Upper lobe of left lung (tissue), 6 donors: ENCODE results near the gene C5orf15. TPM values are rescaled to one million over a fixed set of nuclear protein-coding genes. Genes with fewer than 3 reads are reported as not detected.

Experiments
- ATAC-seq, 2 donors: fragments of 200-7000 bp; cut with Tn5 transposase; one replicate each; pipeline ENCODE4 v1.9.1; 2022; ENCODE audit warnings: mild to moderate bottlenecking in 2 of 2, moderate library complexity in 2 of 2; ENCODE audit not compliant: low FRiP score in 2 of 2
- DNase-seq, 2 donors: peaks; one replicate each; pipeline ENCODE4 v3.0.0-alpha.2; 2019 to 2020
- H3K27ac ChIP-seq, 4 donors: fragments of 200-600 bp; sonication (generic); one replicate each; pipeline ENCODE4 v1.5.1; 2016 to 2019
- H3K27me3 ChIP-seq, 4 donors: fragments of 200-600 bp; sonication (generic); one replicate each; pipeline ENCODE4 v1.5.1; 2017 to 2019
- H3K36me3 ChIP-seq, 4 donors: fragments of 200-600 bp; sonication (generic); one replicate each; pipeline ENCODE4 v1.5.1; 2016 to 2019
- H3K4me1 ChIP-seq, 4 donors: fragments of 200-600 bp; sonication (generic); one replicate each; pipeline ENCODE4 v1.5.1; 2018 to 2019
- H3K4me3 ChIP-seq, 4 donors: fragments of 200-600 bp; sonication (generic); one replicate each; pipeline ENCODE4 v1.5.1; 2017 to 2019; ENCODE audit warnings: mild to moderate bottlenecking in 2 of 4, moderate library complexity in 1 of 4
- H3K9me3 ChIP-seq, 4 donors: fragments of 200-600 bp; sonication (generic); one replicate each; pipeline ENCODE4 v1.5.1; 2018 to 2019
- CTCF ChIP-seq, 6 experiments: fragments of 450-650 bp in 4 of 6; fragments of 200-600 bp in 2 of 6; sonication (generic) in 2 of 6; IDR thresholded peaks; one replicate each; pipeline ENCODE4 v1.5.1; 2016 to 2019; ENCODE audit warnings: antibody characterized with exemption in 6 of 6
- EP300 ChIP-seq, 4 donors: sonication (generic); formaldehyde crosslinking; IDR thresholded peaks; one replicate each; pipeline ENCODE4 v1.5.1; 2017; ENCODE audit warnings: antibody characterized with exemption in 4 of 4, control low read depth in 2 of 4
- POLR2A ChIP-seq, 4 donors: fragments of 450-650 bp; IDR thresholded peaks; one replicate each; pipeline ENCODE4 v1.5.1; 2016 to 2017; ENCODE audit warnings: antibody characterized with exemption in 4 of 4, mild to moderate bottlenecking in 2 of 4
- POLR2AphosphoS5 ChIP-seq, 2 donors: sonication (generic); formaldehyde crosslinking; IDR thresholded peaks; one replicate each; pipeline ENCODE4 v1.5.1; 2017; ENCODE audit warnings: antibody characterized with exemption in 2 of 2
- WGBS, 2 donors: methylation state at CpG; one replicate each; pipeline ENCODE4 v1.1.5; 2017 to 2018; 5-methylcytosine and 5-hydroxymethylcytosine counted together
- total RNA-seq, 6 donors: library from RNA; depleted of rRNA in 4 of 6; stranded (reverse); fragments of >200 nt in 4 of 6; gene quantifications; one replicate each; pipeline versions ENCODE4 v1.1.0 to v1.2.1, GENCODE V29; 2016 to 2021
- donor health status: DM: no; HTN: no; CAD: no; lungs with moderate emphysema.
- donor health status: DM: no; HTN: yes; CAD: no; lungs with severe emphysema.

The C5orf15 gene
- total RNA-seq, 6 donors from 2014 or later = 15.1 to 65.5 (median 39.7) TPM

GRCh38 chr5:133933670-133934295, 34.6 kb downstream of the C5orf15 start:
- H3K4me3 ChIP-seq = no peak overlapping the region
- no peaks in the 10 kb centered on the region for H3K27me3 ChIP-seq
- 82 to 87% methylated on average over 8 to 12 of the region's 12 CpGs for WGBS, 2 donors
- DNase-seq = no peak
- no peak overlapping the region for H3K27ac ChIP-seq
- H3K9me3 ChIP-seq = no peaks in the 10 kb centered on the region
- peaks cover 0 to 4% (median 2%) of the 10 kb centered on the region in 4 donors for H3K4me1 ChIP-seq
- no peak for ATAC-seq
- no peak for TF ChIP-seq POLR2AphosphoS5 (IDR thresholded peaks at IDR 0.05)
- no peak for TF ChIP-seq POLR2A (IDR thresholded peaks at IDR 0.05)
- no peak for TF ChIP-seq EP300 (IDR thresholded peaks at IDR 0.05)
- no peak for TF ChIP-seq CTCF (IDR thresholded peaks at IDR 0.05)
- H3K36me3 ChIP-seq = no peaks in the 10 kb centered on the region

- ATAC-seq (no peak), DNase-seq (no peak)
- WGBS, 2 donors = 63 to 75% methylated on average over 2 to 3 of the region's 3 CpGs
- peaks cover 0 to 4% (median 2%) of the 10 kb centered on the region in 4 donors for H3K4me1 ChIP-seq
- TF ChIP-seq CTCF (IDR thresholded peaks at IDR 0.05) (no peak), POLR2A (IDR thresholded peaks at IDR 0.05) (no peak), POLR2AphosphoS5 (IDR thresholded peaks at IDR 0.05) (no peak), EP300 (IDR thresholded peaks at IDR 0.05) (no peak)
- no peaks in the 10 kb centered on the region for H3K27me3 ChIP-seq
- no peak overlapping the region for H3K27ac ChIP-seq
- H3K4me3 ChIP-seq = no peak overlapping the region
- H3K36me3 ChIP-seq = no peaks in the 10 kb centered on the region
- no peaks in the 10 kb centered on the region for H3K9me3 ChIP-seq
Observed at GRCh38 chr5:133933169-133933509, 35.3 kb downstream of the C5orf15 start.

GRCh38 chr5:133932441-133933168, 35.8 kb downstream of the C5orf15 start:
- H3K4me3 ChIP-seq = no peak overlapping the region
- peaks cover 0 to 4% (median 2%) of the 10 kb centered on the region in 4 donors for H3K4me1 ChIP-seq
- no peak overlapping the region for H3K27ac ChIP-seq
- 61 to 77% methylated on average over 10 to 13 of the region's 13 CpGs for WGBS, 2 donors
- TF ChIP-seq POLR2A (IDR thresholded peaks at IDR 0.05) (no peak), POLR2AphosphoS5 (IDR thresholded peaks at IDR 0.05) (no peak), CTCF (IDR thresholded peaks at IDR 0.05) (no peak), EP300 (IDR thresholded peaks at IDR 0.05) (no peak)
- H3K36me3 ChIP-seq = no peaks in the 10 kb centered on the region
- ATAC-seq = peak in 1 of 2 donors; percentile 59
- H3K9me3 ChIP-seq = no peaks in the 10 kb centered on the region
- no peak for DNase-seq
- no peaks in the 10 kb centered on the region for H3K27me3 ChIP-seq

- ATAC-seq (no peak), DNase-seq (no peak)
- Histone ChIP-seq H3K27ac (no peak overlapping the region), H3K4me3 (no peak overlapping the region), H3K4me1 (peaks cover 0 to 10% (median 2%) of the 10 kb centered on the region in 4 donors), H3K36me3 (no peaks in the 10 kb centered on the region), H3K9me3 (no peaks in the 10 kb centered on the region), H3K27me3 (no peaks in the 10 kb centered on the region)
- TF ChIP-seq POLR2A (IDR thresholded peaks at IDR 0.05) (no peak), POLR2AphosphoS5 (IDR thresholded peaks at IDR 0.05) (no peak), CTCF (IDR thresholded peaks at IDR 0.05) (no peak), EP300 (IDR thresholded peaks at IDR 0.05) (no peak)
- WGBS, 2 donors = 83 to 89% methylated on average over 5 of the region's 5 CpGs
Observed at GRCh38 chr5:133931546-133931945, 36.9 kb downstream of the C5orf15 start.

GRCh38 chr5:133930813-133931090, 37.7 kb downstream of the C5orf15 start:
- Histone ChIP-seq H3K4me1 (peaks cover 0 to 10% (median 2%) of the 10 kb centered on the region in 4 donors), H3K27me3 (no peaks in the 10 kb centered on the region), H3K36me3 (no peaks in the 10 kb centered on the region), H3K9me3 (no peaks in the 10 kb centered on the region), H3K4me3 (no peak overlapping the region), H3K27ac (peak overlapping the region in 1 of 4 donors; percentile 9)
- ATAC-seq (no peak), DNase-seq (no peak)
- TF ChIP-seq POLR2A (IDR thresholded peaks at IDR 0.05) (no peak), POLR2AphosphoS5 (IDR thresholded peaks at IDR 0.05) (no peak), CTCF (IDR thresholded peaks at IDR 0.05) (no peak), EP300 (IDR thresholded peaks at IDR 0.05) (no peak)
- WGBS, 2 donors = 46 to 70% methylated on average over 3 of the region's 3 CpGs
